Transverse colon (tissue), 4 donors: ENCODE results near the gene SNX18. TPM values are rescaled to one million over a fixed set of nuclear protein-coding genes. Genes with fewer than 3 reads are reported as not detected.

Experiments used
- DNase-seq: peaks from one replicate; pipeline ENCODE4 v3.0.0-alpha.2; 2019
- H3K27ac ChIP-seq, 4 donors: fragments of 200-600 bp; sonication (generic); 2 replicates each; pipeline ENCODE4 v1.5.1; 2016 to 2018; ENCODE audit warnings: inconsistent platforms in 4 of 4
- H3K27me3 ChIP-seq: fragments of 200-600 bp; sonication (generic); 2 replicates; pipeline ENCODE4 v1.5.1; 2017; ENCODE audit warnings: inconsistent platforms
- H3K36me3 ChIP-seq, 4 donors: fragments of 200-600 bp; sonication (generic); 2 replicates each; pipeline ENCODE4 v1.5.1; 2017 to 2019; ENCODE audit warnings: inconsistent platforms in 4 of 4
- H3K4me1 ChIP-seq, 4 donors: fragments of 200-600 bp; sonication (generic); 2 replicates each; pipeline ENCODE4 v1.5.1; 2017 to 2020; ENCODE audit warnings: inconsistent platforms in 4 of 4
- H3K4me3 ChIP-seq, 4 donors: fragments of 200-600 bp; sonication (generic); 1 replicate in 1 of 4; 2 replicates in 3 of 4; pipeline versions ENCODE4 v1.5.1 to v1.6.1; 2017 to 2019; ENCODE audit warnings: inconsistent platforms in 4 of 4
- H3K9me3 ChIP-seq, 2 donors: fragments of 200-600 bp; sonication (generic); 2 replicates each; pipeline ENCODE4 v1.5.1; 2017 to 2019; ENCODE audit warnings: inconsistent platforms in 2 of 2
- EP300 ChIP-seq: sonication (generic); formaldehyde crosslinking; IDR thresholded peaks from one replicate; pipeline ENCODE4 v1.6.1; 2017; ENCODE audit warnings: antibody characterized with exemption, low read depth
- POLR2A ChIP-seq: fragments of 450-650 bp; IDR thresholded peaks from one replicate; pipeline ENCODE4 v1.6.1; 2016; ENCODE audit warnings: antibody characterized with exemption, mild to moderate bottlenecking, moderate library complexity
- POLR2AphosphoS5 ChIP-seq, 3 donors: sonication (generic); formaldehyde crosslinking; IDR thresholded peaks; one replicate each; pipeline ENCODE4 v1.6.1; 2016; ENCODE audit warnings: antibody characterized with exemption in 3 of 3
- WGBS, 2 donors: methylation state at CpG; one replicate each; pipeline ENCODE4 v1.1.5; 2018; ENCODE audit warnings: low coverage in 1 of 2; 5-methylcytosine and 5-hydroxymethylcytosine counted together
- in situ Hi-C, 4 donors: fragments of 200-750 bp; cut with MboI; loops; one replicate each; pipeline versions ENCODE4 v1.15.0 to v1.15.1; 2017; ENCODE audit warnings: low sequenced_read_pairs in 3 of 4, low pct_ligation_motif_present in 1 of 4, low pct_unique_long_range_greater_than_20kb in 1 of 4
- intact Hi-C: fragments of 100-400 bp; cut with DNase I; formaldehyde crosslinking; loops from one replicate; pipeline ENCODE4 v1.15.1; 2023; ENCODE audit warnings: low total_unique reads
- total RNA-seq, 4 donors: library from RNA; depleted of rRNA; stranded (reverse); fragments of >200 nt; gene quantifications; one replicate each; pipeline ENCODE4 v1.1.0, GENCODE V29; 2016
- TF ChIP-seq, protein P1 (sequence below), 5 experiments: fragments of 200-600 bp in 3 of 5; fragments of 450-650 bp in 2 of 5; sonication (generic) in 3 of 5; IDR thresholded peaks; 1 replicate in 2 of 5; 2 replicates in 3 of 5; pipeline ENCODE4 v1.5.1; 2016 to 2017; ENCODE audit warnings: antibody characterized with exemption in 5 of 5, inconsistent platforms in 3 of 5, mild to moderate bottlenecking in 2 of 5, moderate library complexity in 1 of 5

The SNX18 gene
- total RNA-seq, 4 donors from 2014 or later = 18.0 to 35.4 (median 20.0) TPM

DNA sequence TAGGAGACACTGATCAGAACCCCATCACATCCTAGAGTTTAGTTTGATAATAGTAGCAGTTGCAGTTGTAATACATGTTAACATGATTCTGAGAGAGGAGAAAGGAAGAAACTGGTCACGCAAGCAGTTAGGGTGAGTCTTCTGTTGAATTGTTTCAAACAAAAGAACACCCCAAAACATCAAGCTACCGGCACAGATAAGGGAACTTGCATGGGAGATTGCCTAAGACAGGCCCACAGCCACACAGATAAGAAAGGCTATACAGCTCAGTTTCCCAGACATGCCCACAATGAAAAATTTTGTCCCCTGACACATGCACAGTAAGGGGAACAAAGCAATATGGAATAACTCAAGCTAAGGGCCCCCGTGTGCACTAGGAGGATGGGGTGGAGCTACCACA, 46.2 kb upstream of the SNX18 start:
- WGBS, 2 donors = 60 to 89% methylated on average over 2 to 3 of the region's 3 CpGs
- in situ Hi-C loops = no loop called here
- no peaks in the 10 kb centered on the region for H3K9me3 ChIP-seq

DNA sequence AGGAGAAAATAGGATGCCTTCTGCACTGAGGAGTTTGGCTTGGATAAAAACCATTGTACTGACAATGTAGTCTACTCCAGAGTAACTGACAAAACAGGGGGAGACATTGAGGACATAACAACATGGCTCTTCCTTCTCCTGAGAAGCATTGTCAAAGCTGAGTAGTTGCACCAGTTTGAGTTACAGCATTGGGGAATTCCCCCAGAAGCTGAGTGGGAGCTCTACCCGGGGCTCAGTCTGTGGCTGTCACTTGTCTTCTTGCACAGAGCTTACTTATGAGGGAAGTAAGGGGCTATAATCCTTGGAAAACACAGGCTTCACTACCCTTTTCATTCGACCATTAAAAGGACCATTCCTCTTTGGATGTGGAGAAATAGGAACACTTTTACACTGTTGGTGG, 40.9 kb upstream of the SNX18 start:
- Histone ChIP-seq H3K4me1 (no peaks in the 10 kb centered on the region), H3K27me3 (no peaks in the 10 kb centered on the region), H3K4me3 (no peak overlapping the region), H3K9me3 (no peaks in the 10 kb centered on the region), H3K36me3 (no peaks in the 10 kb centered on the region), H3K27ac (no peak overlapping the region)
- TF ChIP-seq POLR2A = no peak
- TF ChIP-seq EP300 = no peak
- no peak for TF ChIP-seq POLR2AphosphoS5 (IDR thresholded peaks at IDR 0.05)
- TF ChIP-seq, protein P1, sequence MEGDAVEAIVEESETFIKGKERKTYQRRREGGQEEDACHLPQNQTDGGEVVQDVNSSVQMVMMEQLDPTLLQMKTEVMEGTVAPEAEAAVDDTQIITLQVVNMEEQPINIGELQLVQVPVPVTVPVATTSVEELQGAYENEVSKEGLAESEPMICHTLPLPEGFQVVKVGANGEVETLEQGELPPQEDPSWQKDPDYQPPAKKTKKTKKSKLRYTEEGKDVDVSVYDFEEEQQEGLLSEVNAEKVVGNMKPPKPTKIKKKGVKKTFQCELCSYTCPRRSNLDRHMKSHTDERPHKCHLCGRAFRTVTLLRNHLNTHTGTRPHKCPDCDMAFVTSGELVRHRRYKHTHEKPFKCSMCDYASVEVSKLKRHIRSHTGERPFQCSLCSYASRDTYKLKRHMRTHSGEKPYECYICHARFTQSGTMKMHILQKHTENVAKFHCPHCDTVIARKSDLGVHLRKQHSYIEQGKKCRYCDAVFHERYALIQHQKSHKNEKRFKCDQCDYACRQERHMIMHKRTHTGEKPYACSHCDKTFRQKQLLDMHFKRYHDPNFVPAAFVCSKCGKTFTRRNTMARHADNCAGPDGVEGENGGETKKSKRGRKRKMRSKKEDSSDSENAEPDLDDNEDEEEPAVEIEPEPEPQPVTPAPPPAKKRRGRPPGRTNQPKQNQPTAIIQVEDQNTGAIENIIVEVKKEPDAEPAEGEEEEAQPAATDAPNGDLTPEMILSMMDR (IDR thresholded peaks at IDR 0.05) = no peak
- no peak for DNase-seq
- intact Hi-C loops = loop anchor here (10.0 kb wide), 1 partner anchor 222 kb away; no protein-coding TSS in a partner anchor
- WGBS, 2 donors = 50% methylated on average over 2 of the region's 2 CpGs; no CpG with 5 or more reads in 1 of the 2 donors
- in situ Hi-C loops = no loop called here

More for the DNA sequence above, 46.2 kb upstream of the SNX18 start:
- Histone ChIP-seq H3K27me3 (no peaks in the 10 kb centered on the region), H3K4me3 (no peak overlapping the region), H3K36me3 (no peaks in the 10 kb centered on the region), H3K4me1 (no peaks in the 10 kb centered on the region), H3K27ac (no peak overlapping the region)
- TF ChIP-seq POLR2A (no peak), POLR2AphosphoS5 (IDR thresholded peaks at IDR 0.05) (no peak), EP300 (no peak)
- TF ChIP-seq, protein P1 (IDR thresholded peaks at IDR 0.05) = no peak
- no peak for DNase-seq
- intact Hi-C loops = loop anchor here (10.0 kb wide), 1 partner anchor 217 kb away; no protein-coding TSS in a partner anchor

DNA sequence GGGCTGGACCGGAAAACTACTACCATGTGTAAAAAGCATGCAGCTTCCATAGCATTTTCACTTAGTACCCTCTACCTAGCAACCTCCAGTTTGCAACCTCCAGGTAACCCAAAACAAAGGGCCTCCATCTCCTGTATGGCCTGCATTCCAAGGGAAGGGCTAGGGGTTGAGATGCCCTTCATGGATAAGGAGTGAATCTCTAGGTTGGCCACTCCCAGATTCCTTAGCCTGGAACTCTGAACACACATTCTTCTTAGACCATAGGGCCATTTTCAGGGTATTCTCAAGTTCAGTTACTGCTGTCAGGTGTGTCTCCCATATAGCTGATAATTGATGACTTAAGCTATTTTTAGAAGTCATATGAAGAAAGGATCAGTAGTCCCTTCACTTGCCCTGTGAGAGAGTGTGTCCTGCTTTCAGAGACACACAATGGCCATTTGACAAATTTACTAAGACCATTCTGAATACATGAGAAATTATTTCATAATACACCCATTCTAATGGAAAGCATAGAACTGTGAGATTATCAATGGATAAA, 39.5 kb upstream of the SNX18 start:
- WGBS, 2 donors = 94% methylated on average over 1 of the region's 1 CpG; no CpG with 5 or more reads in 1 of the 2 donors
- Histone ChIP-seq H3K9me3 (no peaks in the 10 kb centered on the region), H3K4me1 (no peaks in the 10 kb centered on the region), H3K36me3 (no peaks in the 10 kb centered on the region), H3K4me3 (no peak overlapping the region), H3K27ac (no peak overlapping the region), H3K27me3 (no peaks in the 10 kb centered on the region)
- intact Hi-C loops = loop anchor here (10.0 kb wide), 1 partner anchor 223 kb away; no protein-coding TSS in a partner anchor
- TF ChIP-seq POLR2AphosphoS5 (IDR thresholded peaks at IDR 0.05) (no peak), EP300 (no peak), POLR2A (no peak)
- TF ChIP-seq, protein P1 (IDR thresholded peaks at IDR 0.05) = no peak
- in situ Hi-C loops = no loop called here
- DNase-seq = no peak

DNA sequence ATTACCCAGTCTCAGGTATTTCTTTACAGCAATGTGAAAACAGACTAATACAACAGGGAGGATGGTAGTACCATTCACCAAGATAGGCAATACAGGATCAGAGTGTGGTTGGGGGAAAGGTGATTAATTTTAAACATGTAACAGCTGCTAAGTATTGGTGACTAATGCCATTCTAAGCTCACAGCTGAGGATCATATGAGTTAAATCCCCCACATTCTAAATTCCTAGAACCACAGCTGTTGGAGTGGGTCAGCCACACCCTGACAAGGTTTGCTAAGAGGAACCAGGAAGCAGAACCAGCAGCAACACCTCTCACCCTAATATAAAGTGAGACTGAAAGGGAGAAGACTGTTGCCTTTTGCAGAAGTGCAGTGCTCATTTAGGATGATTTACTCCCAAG, 37.3 kb upstream of the SNX18 start:
- in situ Hi-C loops = no loop called here

More for the DNA sequence above, 37.3 kb upstream of the SNX18 start:
- Histone ChIP-seq H3K9me3 (no peaks in the 10 kb centered on the region), H3K4me1 (no peaks in the 10 kb centered on the region), H3K36me3 (no peaks in the 10 kb centered on the region), H3K27ac (no peak overlapping the region), H3K4me3 (no peak overlapping the region), H3K27me3 (no peaks in the 10 kb centered on the region)
- no peak for DNase-seq
- TF ChIP-seq, protein P1 (IDR thresholded peaks at IDR 0.05) = no peak
- TF ChIP-seq EP300 = no peak
- no peak for TF ChIP-seq POLR2A
- no peak for TF ChIP-seq POLR2AphosphoS5 (IDR thresholded peaks at IDR 0.05)
- intact Hi-C loops = no loop called here
